OCI-LY7 (cell line): Measurements from ENCODE around the gene BRSK2. TPM values are rescaled to one million over a fixed set of nuclear protein-coding genes. Genes with fewer than 3 reads are reported as not detected.

ENCODE experiments used
- BruUV-seq: library from RNA; stranded (reverse); fragments of 400-500 nt; replicated peaks from 2 replicates; lab custom pipeline; 2021; lab: Mats Ljungman, UMichigan
- CTCF ChIA-PET: fragments of 300-600 bp; sonication (Branson Sonifier 250); formaldehyde crosslinking; loops from one replicate; lab custom pipeline; 2022; ENCODE audit warnings: antibody characterized with exemption; ENCODE audit not compliant: unreplicated experiment; lab: Charles Lee
- POLR2A ChIA-PET: fragments of 300-600 bp; sonication (Branson Sonifier 250); formaldehyde crosslinking; loops from one replicate; lab custom pipeline; 2022; ENCODE audit warnings: antibody characterized with exemption; lab: Charles Lee
- DNase-seq: peaks from one replicate; pipeline ENCODE4 v3.0.0-alpha.2; 2015; ENCODE audit warnings: low spot score
- H2AFZ ChIP-seq: fragments of 200-600 bp; sonication (generic), shearing (Covaris generic); 2 replicates; pipeline ENCODE4 v1.6.1; 2014; ENCODE audit warnings: mild to moderate bottlenecking, antibody characterized with exemption, low read length, moderate library complexity
- H3K27ac ChIP-seq: fragments of 200-600 bp; sonication (generic); 2 replicates; pipeline ENCODE4 v1.5.1; 2014; ENCODE audit warnings: mixed run types, low read depth, mild to moderate bottlenecking, moderate library complexity, low read length, inconsistent platforms; ENCODE audit not compliant: poor library complexity, severe bottlenecking
- H3K36me3 ChIP-seq: fragments of 200-600 bp; sonication (generic); 2 replicates; pipeline ENCODE4 v1.6.1; 2014; ENCODE audit warnings: mild to moderate bottlenecking, antibody characterized with exemption, low read length, moderate library complexity, mixed read lengths; ENCODE audit not compliant: insufficient read depth
- H3K4me1 ChIP-seq: fragments of 200-600 bp; sonication (generic); 2 replicates; pipeline ENCODE4 v1.5.1; 2014; ENCODE audit warnings: mild to moderate bottlenecking, low read length; ENCODE audit not compliant: insufficient read depth, poor library complexity, severe bottlenecking
- H3K4me2 ChIP-seq: fragments of 200-600 bp; sonication (generic); 2 replicates; pipeline ENCODE4 v1.6.1; 2014; ENCODE audit warnings: mild to moderate bottlenecking, low read length
- H3K4me3 ChIP-seq: fragments of 200-600 bp; sonication (generic); 2 replicates; pipeline ENCODE4 v1.5.1; 2014; ENCODE audit warnings: mild to moderate bottlenecking, low read depth, low read length; ENCODE audit not compliant: poor library complexity, severe bottlenecking
- H3K79me2 ChIP-seq: fragments of 200-600 bp; sonication (generic); 2 replicates; pipeline ENCODE4 v1.6.1; 2016; ENCODE audit warnings: low read depth, mild to moderate bottlenecking, low read length, moderate library complexity, mixed read lengths; ENCODE audit not compliant: insufficient read depth
- H3K9me2 ChIP-seq: fragments of 200-600 bp; sonication (generic); 2 replicates; pipeline ENCODE4 v1.6.1; 2016; ENCODE audit warnings: mild to moderate bottlenecking, low read length, mixed read lengths; ENCODE audit not compliant: insufficient read depth
- H3K9me3 ChIP-seq: fragments of 200-600 bp; sonication (generic); 2 replicates; pipeline ENCODE4 v1.6.1; 2014; ENCODE audit warnings: mild to moderate bottlenecking, mixed run types, low read length, mixed read lengths
- H4K20me1 ChIP-seq: fragments of 200-600 bp; sonication (generic); 2 replicates; pipeline ENCODE4 v1.6.1; 2014; ENCODE audit warnings: mild to moderate bottlenecking, antibody characterized with exemption, low read length, moderate library complexity, mixed read lengths; ENCODE audit not compliant: insufficient read depth
- EZH2phosphoT487 ChIP-seq: fragments of 200-600 bp; sonication (generic); IDR thresholded peaks from 2 replicates; pipeline ENCODE4 v1.6.1; 2018; ENCODE audit warnings: low read depth, borderline replicate concordance, mild to moderate bottlenecking, mixed run types, antibody characterized with exemption, low read length, moderate library complexity, mixed read lengths
- intact Hi-C: fragments of 100-400 bp; cut with micrococcal nuclease; formaldehyde crosslinking; loops from one replicate; pipeline ENCODE4 v1.10.0; 2022; ENCODE audit not compliant: unreplicated experiment
- total RNA-seq, 2 experiments: library from RNA; depleted of rRNA in 1 of 2; stranded (reverse); fragments of >200 nt in 1 of 2; shearing (Covaris generic) in 1 of 2; gene quantifications; 2 replicates each; pipeline ENCODE4 v1.2.3, GENCODE V29; 2014 to 2022
- TF ChIP-seq, protein P1 (sequence below): fragments of 200-600 bp; sonication (generic); conservative IDR thresholded peaks from 2 replicates; pipeline ENCODE4 v1.5.1; 2014; ENCODE audit warnings: mild to moderate bottlenecking, antibody characterized with exemption, low read length, moderate library complexity, mixed read lengths

BRSK2 gene
- total RNA-seq, 2 experiments from 2014 or later, result not detected

GRCh38 chr11:1419811-1420210, 30.1 kb downstream of the BRSK2 start:
- intact Hi-C loops, result no loop called here
- Histone ChIP-seq H3K9me2 (no peaks in the 10 kb centered on the region), H2AFZ (no peak overlapping the region), H3K4me2 (no peak overlapping the region), H3K4me1 (no peaks in the 10 kb centered on the region), H3K79me2 (no peaks in the 10 kb centered on the region), H3K36me3 (no peaks in the 10 kb centered on the region), H3K9me3 (peaks cover 28% of the 10 kb centered on the region; the same call in 1 of the 2 replicates), H3K27ac (no peak overlapping the region), H3K4me3 (no peak overlapping the region), H4K20me1 (no peaks in the 10 kb centered on the region)
- CTCF ChIA-PET, result no interaction called here
- TF ChIP-seq EZH2phosphoT487, result no peak
- TF ChIP-seq, protein P1, sequence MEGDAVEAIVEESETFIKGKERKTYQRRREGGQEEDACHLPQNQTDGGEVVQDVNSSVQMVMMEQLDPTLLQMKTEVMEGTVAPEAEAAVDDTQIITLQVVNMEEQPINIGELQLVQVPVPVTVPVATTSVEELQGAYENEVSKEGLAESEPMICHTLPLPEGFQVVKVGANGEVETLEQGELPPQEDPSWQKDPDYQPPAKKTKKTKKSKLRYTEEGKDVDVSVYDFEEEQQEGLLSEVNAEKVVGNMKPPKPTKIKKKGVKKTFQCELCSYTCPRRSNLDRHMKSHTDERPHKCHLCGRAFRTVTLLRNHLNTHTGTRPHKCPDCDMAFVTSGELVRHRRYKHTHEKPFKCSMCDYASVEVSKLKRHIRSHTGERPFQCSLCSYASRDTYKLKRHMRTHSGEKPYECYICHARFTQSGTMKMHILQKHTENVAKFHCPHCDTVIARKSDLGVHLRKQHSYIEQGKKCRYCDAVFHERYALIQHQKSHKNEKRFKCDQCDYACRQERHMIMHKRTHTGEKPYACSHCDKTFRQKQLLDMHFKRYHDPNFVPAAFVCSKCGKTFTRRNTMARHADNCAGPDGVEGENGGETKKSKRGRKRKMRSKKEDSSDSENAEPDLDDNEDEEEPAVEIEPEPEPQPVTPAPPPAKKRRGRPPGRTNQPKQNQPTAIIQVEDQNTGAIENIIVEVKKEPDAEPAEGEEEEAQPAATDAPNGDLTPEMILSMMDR, result no peak
- BruUV-seq, result no TSS peak
- POLR2A ChIA-PET, result no interaction called here
- no peak for DNase-seq

DNA sequence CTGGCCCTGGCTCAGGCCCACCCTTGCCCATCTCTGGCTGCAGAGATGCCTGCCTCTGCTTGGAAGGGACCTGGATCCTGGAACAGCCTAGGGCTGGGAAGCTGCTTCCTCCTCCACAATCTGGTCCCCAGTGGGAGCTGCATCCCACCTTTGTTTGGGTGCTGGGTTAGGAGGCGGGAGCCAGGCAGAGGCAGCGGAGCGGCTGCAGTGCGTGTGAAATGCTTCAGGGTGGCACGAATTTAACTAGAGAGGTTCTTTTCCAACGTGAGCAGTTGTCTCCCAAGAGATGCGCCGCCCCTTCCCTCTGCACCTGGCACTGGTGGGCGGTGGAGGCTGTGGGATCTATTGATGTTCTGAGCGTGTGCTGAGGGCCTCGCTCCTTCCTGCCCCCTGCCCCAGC, 31.6 kb downstream of the BRSK2 start:
- no peak for DNase-seq
- ChIA-PET POLR2A (no interaction called here), CTCF (no interaction called here)
- no peaks in the 10 kb centered on the region for H3K4me1 ChIP-seq
- intact Hi-C loops, result no loop called here
- no peak overlapping the region for H3K4me2 ChIP-seq
- H4K20me1 ChIP-seq, result no peaks in the 10 kb centered on the region
- peaks cover 21% of the 10 kb centered on the region; the same call in 1 of the 2 replicates for H3K9me3 ChIP-seq
- no peak overlapping the region for H2AFZ ChIP-seq
- BruUV-seq, result no TSS peak
- H3K27ac ChIP-seq, result no peak overlapping the region
- no peaks in the 10 kb centered on the region for H3K79me2 ChIP-seq
- no peaks in the 10 kb centered on the region for H3K9me2 ChIP-seq
- H3K4me3 ChIP-seq, result no peak overlapping the region
- H3K36me3 ChIP-seq, result no peaks in the 10 kb centered on the region
- TF ChIP-seq, protein P1, result no peak
- no peak for TF ChIP-seq EZH2phosphoT487

DNA sequence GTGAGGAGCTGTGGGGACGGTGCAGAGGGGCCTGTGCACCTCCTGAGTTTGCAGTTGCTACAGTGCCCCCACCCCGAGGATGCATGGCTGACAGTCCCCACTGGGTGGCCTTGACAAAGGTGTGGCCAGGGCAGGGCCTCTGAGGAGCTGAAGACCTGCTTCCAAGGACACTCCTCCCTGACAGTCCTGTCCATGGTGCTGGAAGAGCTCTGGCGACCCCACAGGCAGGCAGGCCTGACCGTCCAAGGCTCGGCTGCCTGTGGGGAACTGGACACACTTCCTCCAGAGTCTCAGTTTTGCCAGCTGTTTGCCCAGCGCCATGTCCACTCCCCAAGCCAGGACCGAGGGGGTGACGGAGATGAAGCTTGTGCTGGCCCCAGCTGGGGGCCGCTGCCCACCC, 32.7 kb downstream of the BRSK2 start:
- Histone ChIP-seq H3K79me2 (no peaks in the 10 kb centered on the region), H3K4me2 (no peak overlapping the region), H3K36me3 (no peaks in the 10 kb centered on the region), H3K27ac (no peak overlapping the region), H3K9me3 (peaks cover 10% of the 10 kb centered on the region; the same call in 1 of the 2 replicates), H3K9me2 (no peaks in the 10 kb centered on the region), H3K4me3 (no peak overlapping the region), H4K20me1 (no peaks in the 10 kb centered on the region), H2AFZ (no peak overlapping the region), H3K4me1 (no peaks in the 10 kb centered on the region)
- ChIA-PET POLR2A (no interaction called here), CTCF (no interaction called here)
- BruUV-seq, result no TSS peak
- intact Hi-C loops, result no loop called here
- DNase-seq, result no peak
- TF ChIP-seq EZH2phosphoT487, result no peak
- TF ChIP-seq, protein P1, result no peak
